LNCAP (cell line): ENCODE data around the gene AARS1.

Experiments
- TF ChIP-seq, protein P1 (sequence below): fragments of 450-650 bp; IDR thresholded peaks from 2 replicates; pipeline ENCODE4 v1.5.1; 2017; ENCODE audit warnings: mild to moderate bottlenecking

Gene AARS1

DNA sequence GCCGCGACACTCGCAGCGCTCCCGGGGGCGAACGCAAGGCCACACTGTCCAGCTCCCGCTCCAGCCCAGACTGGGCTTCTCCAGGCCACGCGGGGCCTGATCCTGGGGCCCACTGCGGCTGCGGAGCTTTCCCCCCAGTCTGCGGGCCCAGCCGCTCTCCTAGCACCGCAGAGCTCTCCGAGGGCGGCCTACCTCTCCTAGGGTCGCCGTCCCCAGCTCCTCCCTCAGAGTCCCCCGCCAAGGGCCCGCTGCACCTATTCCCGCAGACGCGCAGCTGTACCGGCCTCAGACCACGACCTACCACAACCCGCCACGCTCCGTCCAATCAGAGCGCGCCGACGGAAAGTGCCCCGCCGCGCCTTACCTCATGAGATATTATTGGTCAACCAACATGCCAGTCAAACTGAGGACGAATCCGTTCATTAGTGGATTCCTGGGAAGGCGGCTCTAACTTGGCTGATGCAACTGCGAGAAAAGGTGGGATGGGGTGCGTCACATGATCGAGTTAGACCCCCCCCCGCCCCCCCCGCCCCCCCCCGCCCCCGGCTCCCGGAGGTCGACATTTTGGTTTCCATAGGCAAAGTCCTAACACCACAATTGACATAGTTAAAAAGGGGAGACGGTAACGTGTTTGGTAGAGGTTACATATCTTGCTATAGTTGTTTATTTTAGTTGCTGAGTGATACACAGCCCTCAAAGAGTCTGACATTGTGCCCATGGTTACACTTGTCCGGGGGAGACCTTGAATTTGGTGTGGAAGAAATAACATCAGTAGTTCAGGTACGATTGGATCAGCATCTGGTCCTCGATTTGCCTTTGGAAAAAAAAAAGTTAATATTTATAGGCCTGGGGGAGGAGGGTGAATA is at the start of gene AARS1:
TSS of gene AARS1 (minus strand) at position 278 of the 866 bp plus-strand sequence. CDS start 6,743 bp downstream, outside the sequence.
- TF ChIP-seq, protein P1, sequence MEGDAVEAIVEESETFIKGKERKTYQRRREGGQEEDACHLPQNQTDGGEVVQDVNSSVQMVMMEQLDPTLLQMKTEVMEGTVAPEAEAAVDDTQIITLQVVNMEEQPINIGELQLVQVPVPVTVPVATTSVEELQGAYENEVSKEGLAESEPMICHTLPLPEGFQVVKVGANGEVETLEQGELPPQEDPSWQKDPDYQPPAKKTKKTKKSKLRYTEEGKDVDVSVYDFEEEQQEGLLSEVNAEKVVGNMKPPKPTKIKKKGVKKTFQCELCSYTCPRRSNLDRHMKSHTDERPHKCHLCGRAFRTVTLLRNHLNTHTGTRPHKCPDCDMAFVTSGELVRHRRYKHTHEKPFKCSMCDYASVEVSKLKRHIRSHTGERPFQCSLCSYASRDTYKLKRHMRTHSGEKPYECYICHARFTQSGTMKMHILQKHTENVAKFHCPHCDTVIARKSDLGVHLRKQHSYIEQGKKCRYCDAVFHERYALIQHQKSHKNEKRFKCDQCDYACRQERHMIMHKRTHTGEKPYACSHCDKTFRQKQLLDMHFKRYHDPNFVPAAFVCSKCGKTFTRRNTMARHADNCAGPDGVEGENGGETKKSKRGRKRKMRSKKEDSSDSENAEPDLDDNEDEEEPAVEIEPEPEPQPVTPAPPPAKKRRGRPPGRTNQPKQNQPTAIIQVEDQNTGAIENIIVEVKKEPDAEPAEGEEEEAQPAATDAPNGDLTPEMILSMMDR = no peak

- TF ChIP-seq, protein P1 = no peak
Measured at GRCh38 chr16:70337814-70338213, 48.5 kb upstream of the AARS1 start.

GRCh38 chr16:70331588-70332358 is 42.5 kb upstream of the AARS1 start:
- TF ChIP-seq, protein P1 = peak; percentile 68

- TF ChIP-seq, protein P1 = no peak
Measured at GRCh38 chr16:70331091-70331490, 41.8 kb upstream of the AARS1 start.

DNA sequence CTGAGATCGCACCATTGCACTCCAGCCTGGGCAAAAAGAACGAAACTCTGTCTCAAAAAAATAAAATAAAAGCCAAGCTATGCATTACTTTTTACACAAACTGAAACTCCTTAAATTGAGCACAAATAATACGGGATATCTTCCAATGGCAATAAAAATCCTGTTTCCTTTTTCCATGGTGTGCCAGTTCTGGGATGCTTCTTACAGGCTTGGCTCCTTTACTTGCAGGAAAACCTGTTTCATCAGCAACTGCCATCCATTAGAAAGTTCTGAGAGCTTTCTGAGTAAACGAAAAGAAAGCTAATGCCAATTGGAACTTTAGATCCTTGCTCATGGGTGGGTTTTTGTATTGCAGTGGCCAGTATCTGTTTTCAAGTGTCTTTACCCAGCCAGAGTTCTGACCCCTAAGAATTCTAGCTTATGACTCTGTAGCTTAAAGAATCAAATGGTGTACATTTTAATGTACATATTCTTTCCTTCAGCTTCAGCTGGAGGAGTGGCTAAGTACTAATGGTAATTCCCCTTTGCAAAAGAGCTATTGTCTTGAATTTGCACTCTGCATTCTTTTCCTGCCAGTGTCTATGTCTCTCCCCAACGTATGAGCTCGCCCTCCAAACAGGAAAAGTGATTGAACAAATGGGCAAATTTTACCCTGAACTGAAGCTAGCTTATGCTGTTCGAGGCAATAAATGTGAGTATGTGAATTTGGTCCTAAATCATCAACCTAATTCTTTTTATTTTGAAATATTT is 35.9 kb upstream of the AARS1 start:
- TF ChIP-seq, protein P1 = no peak

DNA sequence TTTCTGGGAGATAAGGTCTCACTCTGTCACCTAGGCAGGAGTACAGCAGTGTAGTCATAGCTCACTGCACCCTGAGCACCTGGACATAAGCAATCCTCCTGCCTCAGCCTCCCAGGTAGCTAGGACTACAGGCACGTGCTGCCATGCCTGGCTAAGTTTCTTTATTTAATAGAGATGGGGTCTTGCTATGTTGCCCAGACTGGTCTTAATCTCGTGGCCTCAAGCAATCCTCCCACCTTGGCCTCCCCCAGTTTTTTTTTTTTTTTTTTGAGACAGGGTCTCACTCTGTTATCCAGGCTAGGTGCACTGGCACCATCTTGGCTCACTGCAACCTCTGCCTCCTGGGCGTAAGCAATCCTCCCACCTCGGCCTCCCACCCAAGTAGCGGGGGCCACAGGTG is 30.8 kb upstream of the AARS1 start:
- TF ChIP-seq, protein P1 = no peak

DNA sequence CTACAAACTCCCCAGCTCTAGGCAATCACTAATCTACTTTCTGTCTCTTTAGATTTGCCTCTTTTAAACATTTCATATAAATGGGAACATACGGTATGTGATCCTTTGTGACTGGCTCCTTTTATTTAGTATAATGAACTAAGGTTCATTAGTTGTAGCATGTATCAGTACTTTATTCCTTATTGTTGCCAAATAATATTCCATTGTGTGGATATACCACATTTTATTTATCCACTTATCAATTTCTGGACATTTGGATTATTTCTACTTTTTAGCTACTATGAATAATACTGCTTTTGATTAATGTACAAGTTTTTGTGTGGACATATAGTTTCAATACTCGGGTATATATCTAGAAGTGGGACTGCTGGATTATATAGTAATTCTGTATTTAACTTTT is 17.6 kb upstream of the AARS1 start:
- TF ChIP-seq, protein P1 = no peak
